Measurements from ENCODE around the gene FAM151A.
A peak's percentile ranks its signal among the peaks of the same experiment; 100 is the strongest.

FAM151A gene

GRCh38 chr1:54593571-54594160 lies 29.7 kb downstream of the FAM151A start:
- Histone ChIP-seq H2BK5ac (ENCODE audit: low read length) (peak overlapping the region; percentile 83), H2BK15ac (ENCODE audit: low read length) (no peak overlapping the region), H2AFZ (ENCODE audit: low read length) (no peak overlapping the region), H3K27me3 (ENCODE audit: control insufficient read depth in 3 of 3, insufficient read depth in 3 of 3, low read depth in 1 of 3, low read length in 3 of 3) (no peaks in the 10 kb centered on the region), H3K4ac (ENCODE audit: low read length) (peak overlapping the region; percentile 41), H3K79me1 (ENCODE audit: low read depth, low read length) (no peaks in the 10 kb centered on the region), H2AK5ac (ENCODE audit: low read depth, low read length) (peak overlapping the region; percentile 61), H4K8ac (ENCODE audit: low read depth, low read length) (no peak overlapping the region), H2BK120ac (ENCODE audit: low read depth, low read length) (no peak overlapping the region), H3K4me2 (ENCODE audit: insufficient read depth, low read length, poor library complexity, severe bottlenecking) (no peak overlapping the region), H3K23ac (ENCODE audit: low read depth, low read length, poor library complexity) (no peak overlapping the region), H4K91ac (ENCODE audit: low read depth, low read length, poor library complexity) (no peak overlapping the region), H3K9me3 (replicated peaks in 1 of 2; ENCODE audit: control insufficient read depth in 2 of 2, insufficient read depth in 1 of 2, low read depth in 1 of 2, low read length in 2 of 2) (no peaks in the 10 kb centered on the region), H3K14ac (ENCODE audit: low read length) (peak overlapping the region; percentile 47), H3K36me3 (replicated peaks in 1 of 2; ENCODE audit: control insufficient read depth in 2 of 2, insufficient read depth in 2 of 2, low read length in 2 of 2) (no peaks in the 10 kb centered on the region), H3K9ac (ENCODE audit: low read depth, low read length, poor library complexity) (peak overlapping the region; percentile 16), H3K27ac (replicated peaks; ENCODE audit: low read length) (no peak overlapping the region), H3K4me1 (ENCODE audit: control insufficient read depth in 2 of 2, insufficient read depth in 1 of 2, low read depth in 1 of 2, low read length in 2 of 2) (peaks cover 0 to 3% of the 10 kb centered on the region in 2 donors), H2BK12ac (ENCODE audit: low read length) (no peak overlapping the region), H3K4me3 (ENCODE audit: low read length in 2 of 2) (no peak overlapping the region), H3K18ac (ENCODE audit: low read length) (peak overlapping the region; percentile 22)
- no CpG with 5 or more reads among the region's 10 CpGs for WGBS, 2 donors (ENCODE audit: extremely low coverage in 2 of 2, insufficient read length in 2 of 2, insufficient replicate concordance in 1 of 2)
- DNase-seq (ENCODE audit: low spot score), result no peak

- no peak overlapping the region for H2AFZ ChIP-seq (ENCODE audit: low read length)
- H2BK120ac ChIP-seq (ENCODE audit: low read depth, low read length), result no peak overlapping the region
- H3K27ac ChIP-seq (replicated peaks; ENCODE audit: low read length), result no peak overlapping the region
- no peak overlapping the region for H2BK15ac ChIP-seq (ENCODE audit: low read length)
- no peak overlapping the region for H3K14ac ChIP-seq (ENCODE audit: low read length)
- no peak for DNase-seq (ENCODE audit: low spot score)
- peaks cover 0 to 3% of the 10 kb centered on the region in 2 donors for H3K4me1 ChIP-seq (ENCODE audit: control insufficient read depth in 2 of 2, insufficient read depth in 1 of 2, low read depth in 1 of 2, low read length in 2 of 2)
- H3K9me3 ChIP-seq (replicated peaks in 1 of 2; ENCODE audit: control insufficient read depth in 2 of 2, insufficient read depth in 1 of 2, low read depth in 1 of 2, low read length in 2 of 2), result no peaks in the 10 kb centered on the region
- no peak overlapping the region for H2AK5ac ChIP-seq (ENCODE audit: low read depth, low read length)
- no peaks in the 10 kb centered on the region for H3K27me3 ChIP-seq (ENCODE audit: control insufficient read depth in 3 of 3, insufficient read depth in 3 of 3, low read depth in 1 of 3, low read length in 3 of 3)
- no peaks in the 10 kb centered on the region for H3K36me3 ChIP-seq (replicated peaks in 1 of 2; ENCODE audit: control insufficient read depth in 2 of 2, insufficient read depth in 2 of 2, low read length in 2 of 2)
- H3K23ac ChIP-seq (ENCODE audit: low read depth, low read length, poor library complexity), result no peak overlapping the region
- no CpG with 5 or more reads among the region's 5 CpGs for WGBS, 2 donors (ENCODE audit: extremely low coverage in 2 of 2, insufficient read length in 2 of 2, insufficient replicate concordance in 1 of 2)
- H3K4me2 ChIP-seq (ENCODE audit: insufficient read depth, low read length, poor library complexity, severe bottlenecking), result no peak overlapping the region
- H3K9ac ChIP-seq (ENCODE audit: low read depth, low read length, poor library complexity), result no peak overlapping the region
- no peak overlapping the region for H4K8ac ChIP-seq (ENCODE audit: low read depth, low read length)
- no peak overlapping the region for H2BK5ac ChIP-seq (ENCODE audit: low read length)
- no peak overlapping the region for H2BK12ac ChIP-seq (ENCODE audit: low read length)
- H4K91ac ChIP-seq (ENCODE audit: low read depth, low read length, poor library complexity), result no peak overlapping the region
- H3K4me3 ChIP-seq (ENCODE audit: low read length in 2 of 2), result no peak overlapping the region
- H3K79me1 ChIP-seq (ENCODE audit: low read depth, low read length), result no peaks in the 10 kb centered on the region
- H3K18ac ChIP-seq (ENCODE audit: low read length), result no peak overlapping the region
- H3K4ac ChIP-seq (ENCODE audit: low read length), result no peak overlapping the region
Observed at GRCh38 chr1:54591127-54591756, 32.1 kb downstream of the FAM151A start.

GRCh38 chr1:54588377-54588776 lies 34.9 kb downstream of the FAM151A start:
- Histone ChIP-seq H3K4me2 (ENCODE audit: insufficient read depth, low read length, poor library complexity, severe bottlenecking) (no peak overlapping the region), H3K27me3 (ENCODE audit: control insufficient read depth in 3 of 3, insufficient read depth in 3 of 3, low read depth in 1 of 3, low read length in 3 of 3) (no peaks in the 10 kb centered on the region), H2AK5ac (ENCODE audit: low read depth, low read length) (peak overlapping the region; percentile 70), H2BK5ac (ENCODE audit: low read length) (no peak overlapping the region), H3K27ac (replicated peaks; ENCODE audit: low read length) (no peak overlapping the region), H2BK120ac (ENCODE audit: low read depth, low read length) (no peak overlapping the region), H2BK12ac (ENCODE audit: low read length) (no peak overlapping the region), H4K91ac (ENCODE audit: low read depth, low read length, poor library complexity) (no peak overlapping the region), H3K23ac (ENCODE audit: low read depth, low read length, poor library complexity) (no peak overlapping the region), H4K8ac (ENCODE audit: low read depth, low read length) (no peak overlapping the region), H2BK15ac (ENCODE audit: low read length) (peak overlapping the region; percentile 52), H3K9ac (ENCODE audit: low read depth, low read length, poor library complexity) (no peak overlapping the region), H3K4ac (ENCODE audit: low read length) (no peak overlapping the region), H3K14ac (ENCODE audit: low read length) (no peak overlapping the region), H3K79me1 (ENCODE audit: low read depth, low read length) (no peaks in the 10 kb centered on the region), H3K9me3 (replicated peaks in 1 of 2; ENCODE audit: control insufficient read depth in 2 of 2, insufficient read depth in 1 of 2, low read depth in 1 of 2, low read length in 2 of 2) (no peaks in the 10 kb centered on the region), H3K4me1 (ENCODE audit: control insufficient read depth in 2 of 2, insufficient read depth in 1 of 2, low read depth in 1 of 2, low read length in 2 of 2) (peaks cover 0 to 4% of the 10 kb centered on the region in 2 donors), H3K18ac (ENCODE audit: low read length) (peak overlapping the region; percentile 19), H2AFZ (ENCODE audit: low read length) (no peak overlapping the region), H3K4me3 (ENCODE audit: low read length in 2 of 2) (no peak overlapping the region), H3K36me3 (replicated peaks in 1 of 2; ENCODE audit: control insufficient read depth in 2 of 2, insufficient read depth in 2 of 2, low read length in 2 of 2) (no peaks in the 10 kb centered on the region)
- no peak for DNase-seq (ENCODE audit: low spot score)
- WGBS, 2 donors (ENCODE audit: extremely low coverage in 2 of 2, insufficient read length in 2 of 2, insufficient replicate concordance in 1 of 2), result no CpG with 5 or more reads among the region's 2 CpGs

- H3K79me1 ChIP-seq (ENCODE audit: low read depth, low read length), result no peaks in the 10 kb centered on the region
- H3K36me3 ChIP-seq (replicated peaks in 1 of 2; ENCODE audit: control insufficient read depth in 2 of 2, insufficient read depth in 2 of 2, low read length in 2 of 2), result no peaks in the 10 kb centered on the region
- no peak overlapping the region for H3K4ac ChIP-seq (ENCODE audit: low read length)
- peak overlapping the region; percentile 17 for H4K91ac ChIP-seq (ENCODE audit: low read depth, low read length, poor library complexity)
- H2BK12ac ChIP-seq (ENCODE audit: low read length), result peak overlapping the region; percentile 96
- H3K14ac ChIP-seq (ENCODE audit: low read length), result no peak overlapping the region
- no peak overlapping the region for H2BK120ac ChIP-seq (ENCODE audit: low read depth, low read length)
- no peak overlapping the region for H3K4me2 ChIP-seq (ENCODE audit: insufficient read depth, low read length, poor library complexity, severe bottlenecking)
- H3K4me1 ChIP-seq (ENCODE audit: control insufficient read depth in 2 of 2, insufficient read depth in 1 of 2, low read depth in 1 of 2, low read length in 2 of 2), result peaks cover 11 to 21% of the 10 kb centered on the region in 2 donors
- WGBS, 2 donors (ENCODE audit: extremely low coverage in 2 of 2, insufficient read length in 2 of 2, insufficient replicate concordance in 1 of 2), result no CpG with 5 or more reads among the region's 15 CpGs
- no peak overlapping the region for H3K18ac ChIP-seq (ENCODE audit: low read length)
- no peak overlapping the region for H2BK15ac ChIP-seq (ENCODE audit: low read length)
- no peak overlapping the region for H2AK5ac ChIP-seq (ENCODE audit: low read depth, low read length)
- H3K9ac ChIP-seq (ENCODE audit: low read depth, low read length, poor library complexity), result no peak overlapping the region
- DNase-seq (ENCODE audit: low spot score), result no peak
- H3K27me3 ChIP-seq (ENCODE audit: control insufficient read depth in 3 of 3, insufficient read depth in 3 of 3, low read depth in 1 of 3, low read length in 3 of 3), result no peaks in the 10 kb centered on the region
- no peak overlapping the region for H3K27ac ChIP-seq (replicated peaks; ENCODE audit: low read length)
- H4K8ac ChIP-seq (ENCODE audit: low read depth, low read length), result no peak overlapping the region
- no peak overlapping the region for H2BK5ac ChIP-seq (ENCODE audit: low read length)
- no peak overlapping the region for H3K23ac ChIP-seq (ENCODE audit: low read depth, low read length, poor library complexity)
- H3K4me3 ChIP-seq (ENCODE audit: low read length in 2 of 2), result no peak overlapping the region
- no peak overlapping the region for H2AFZ ChIP-seq (ENCODE audit: low read length)
- H3K9me3 ChIP-seq (replicated peaks in 1 of 2; ENCODE audit: control insufficient read depth in 2 of 2, insufficient read depth in 1 of 2, low read depth in 1 of 2, low read length in 2 of 2), result no peaks in the 10 kb centered on the region
Observed at GRCh38 chr1:54585181-54586066, 37.9 kb downstream of the FAM151A start.
